ENCODE measurements around the gene UGT2B11.
"Not testable (repeated sequence)": the region's sequence is repeated elsewhere in the genome, so short reads cannot be mapped to it uniquely, and the experiment has no call there.

Gene UGT2B11

GRCh38 chr4:69181519-69182169 lies 32.9 kb downstream of the UGT2B11 start:
- H4K20me1 ChIP-seq (ENCODE audit: control insufficient read depth, insufficient read depth, low read depth, low read length); H3K27ac ChIP-seq (ENCODE audit: low read depth, low read length); H3K27me3 ChIP-seq (ENCODE audit: control insufficient read depth, low read length); H3K9me3 ChIP-seq (ENCODE audit: control insufficient read depth, insufficient read depth, low read length); H3K4me3 ChIP-seq (ENCODE audit: low read length); H3K9me2 ChIP-seq (replicated peaks; ENCODE audit: control insufficient read depth, low read length); H3F3A ChIP-seq (ENCODE audit: control insufficient read depth, insufficient read depth); H3K4me2 ChIP-seq (ENCODE audit: low read length); H3K36me3 ChIP-seq (ENCODE audit: control insufficient read depth, low read length); H3K79me2 ChIP-seq (ENCODE audit: control insufficient read depth, low read length): not testable (repeated sequence)
- peaks cover 28% of the 10 kb centered on the region for H3K4me1 ChIP-seq (ENCODE audit: control insufficient read depth, low read length)

DNA sequence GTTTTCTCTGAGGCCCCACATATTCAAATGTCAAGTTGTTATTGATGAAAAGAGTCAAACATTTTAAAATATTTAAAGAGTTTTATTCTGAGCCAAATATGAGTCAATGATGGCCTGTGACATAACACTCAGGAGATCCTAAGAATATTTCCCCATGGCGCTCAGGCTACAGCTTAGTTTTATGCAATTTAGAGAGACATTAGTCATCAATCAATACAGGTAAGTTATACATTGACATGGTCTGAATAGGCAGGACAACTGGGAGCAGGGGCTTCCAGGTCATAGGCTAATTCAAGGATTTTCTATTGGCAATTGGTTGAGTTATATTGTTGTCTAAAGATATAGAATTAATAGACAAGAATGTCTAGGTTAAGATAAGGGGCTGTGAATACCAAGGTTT lies 34.7 kb downstream of the UGT2B11 start:
- not testable (repeated sequence) for H3K27ac ChIP-seq (ENCODE audit: low read depth, low read length); H4K20me1 ChIP-seq (ENCODE audit: control insufficient read depth, insufficient read depth, low read depth, low read length); H3K4me2 ChIP-seq (ENCODE audit: low read length); H3F3A ChIP-seq (ENCODE audit: control insufficient read depth, insufficient read depth); H3K4me3 ChIP-seq (ENCODE audit: low read length); H3K27me3 ChIP-seq (ENCODE audit: control insufficient read depth, low read length); H3K9me3 ChIP-seq (ENCODE audit: control insufficient read depth, insufficient read depth, low read length); H3K36me3 ChIP-seq (ENCODE audit: control insufficient read depth, low read length); H3K79me2 ChIP-seq (ENCODE audit: control insufficient read depth, low read length); H3K9me2 ChIP-seq (replicated peaks; ENCODE audit: control insufficient read depth, low read length)
- H3K4me1 ChIP-seq (ENCODE audit: control insufficient read depth, low read length): peaks cover 38% of the 10 kb centered on the region

- not testable (repeated sequence) for H4K20me1 ChIP-seq (ENCODE audit: control insufficient read depth, insufficient read depth, low read depth, low read length); H3K36me3 ChIP-seq (ENCODE audit: control insufficient read depth, low read length); H3K79me2 ChIP-seq (ENCODE audit: control insufficient read depth, low read length); H3K9me3 ChIP-seq (ENCODE audit: control insufficient read depth, insufficient read depth, low read length); H3K9me2 ChIP-seq (replicated peaks; ENCODE audit: control insufficient read depth, low read length); H3F3A ChIP-seq (ENCODE audit: control insufficient read depth, insufficient read depth); H3K27me3 ChIP-seq (ENCODE audit: control insufficient read depth, low read length)
- peak overlapping the region; percentile 53 for H3K4me3 ChIP-seq (ENCODE audit: low read length)
- H3K27ac ChIP-seq (ENCODE audit: low read depth, low read length): peak overlapping the region; percentile 64
- H3K4me2 ChIP-seq (ENCODE audit: low read length): peak overlapping the region; percentile 59
- H3K4me1 ChIP-seq (ENCODE audit: control insufficient read depth, low read length): peaks cover 38% of the 10 kb centered on the region
Observed at GRCh38 chr4:69178751-69179205, 35.8 kb downstream of the UGT2B11 start.

DNA sequence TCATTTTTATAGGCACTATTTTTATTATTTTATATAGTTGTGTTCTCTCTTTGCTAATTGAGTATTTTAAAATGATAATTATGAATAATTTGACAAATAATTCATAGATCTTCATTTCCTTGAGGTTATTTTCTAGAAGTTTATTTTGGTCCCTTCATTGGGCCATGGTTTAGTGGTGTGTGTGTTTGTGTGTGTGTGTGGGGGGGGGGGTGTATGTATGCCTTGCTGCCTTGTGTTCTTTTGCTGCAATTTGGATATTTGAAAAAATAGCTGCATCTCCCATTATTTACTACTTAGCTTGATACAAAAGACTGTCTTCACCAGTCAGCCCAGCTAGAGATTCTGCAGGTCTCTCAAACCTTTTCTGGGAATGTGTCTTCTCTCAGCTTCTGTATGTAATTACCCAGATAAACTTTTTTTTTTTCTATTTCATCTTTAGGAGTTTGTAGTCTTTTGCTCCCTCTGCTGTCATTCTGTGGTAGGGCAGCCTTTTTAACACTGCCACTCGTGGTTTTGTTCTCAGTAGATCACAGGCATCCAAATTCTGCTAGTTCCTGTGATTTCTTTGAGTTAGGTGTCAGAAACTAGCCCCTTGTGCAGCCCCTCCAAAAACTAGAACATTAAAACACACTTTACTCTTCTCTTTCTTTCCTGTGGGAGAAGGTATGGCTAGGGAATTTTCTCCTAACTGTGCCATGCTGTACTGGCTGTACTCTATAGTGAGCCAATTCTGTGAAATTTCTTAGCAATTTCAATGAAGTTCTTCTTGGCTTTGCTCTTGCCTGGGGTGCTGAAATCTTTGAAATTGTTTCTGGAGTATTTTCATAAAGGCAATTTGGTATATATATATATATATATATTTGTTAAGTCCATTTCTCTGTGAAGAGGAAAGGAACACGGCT lies 44.1 kb downstream of the UGT2B11 start:
- H3F3A ChIP-seq (ENCODE audit: control insufficient read depth, insufficient read depth); H3K4me1 ChIP-seq (ENCODE audit: control insufficient read depth, low read length); H3K4me2 ChIP-seq (ENCODE audit: low read length); H3K9me2 ChIP-seq (replicated peaks; ENCODE audit: control insufficient read depth, low read length); H4K20me1 ChIP-seq (ENCODE audit: control insufficient read depth, insufficient read depth, low read depth, low read length); H3K9me3 ChIP-seq (ENCODE audit: control insufficient read depth, insufficient read depth, low read length); H3K79me2 ChIP-seq (ENCODE audit: control insufficient read depth, low read length); H3K4me3 ChIP-seq (ENCODE audit: low read length); H3K27me3 ChIP-seq (ENCODE audit: control insufficient read depth, low read length); H3K36me3 ChIP-seq (ENCODE audit: control insufficient read depth, low read length); H3K27ac ChIP-seq (ENCODE audit: low read depth, low read length): not testable (repeated sequence)
- peak; percentile 44 for TF ChIP-seq CTCF (IDR thresholded peaks at IDR 0.05; ENCODE audit: low read depth, low read length, poor library complexity, severe bottlenecking)

DNA sequence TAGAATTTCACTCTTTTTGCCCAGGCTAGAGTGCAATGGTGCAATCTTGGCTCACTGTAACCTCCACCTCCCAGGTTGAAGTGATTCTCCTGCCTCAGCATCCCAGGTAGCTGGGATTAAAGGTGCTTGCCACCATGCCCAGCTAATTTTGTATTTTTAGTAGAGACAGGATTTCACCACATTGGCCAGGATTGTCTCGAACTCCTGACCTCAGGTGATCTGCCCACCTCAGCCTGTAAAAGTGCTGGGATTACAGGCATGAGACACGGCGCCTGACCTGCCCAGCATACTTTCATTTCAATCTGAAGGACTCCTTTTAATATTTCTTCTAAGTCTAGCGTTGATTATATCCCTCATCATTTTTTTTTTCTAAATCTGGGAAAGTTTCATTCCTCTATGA lies 45.4 kb downstream of the UGT2B11 start:
- H4K20me1 ChIP-seq (ENCODE audit: control insufficient read depth, insufficient read depth, low read depth, low read length); H3K36me3 ChIP-seq (ENCODE audit: control insufficient read depth, low read length); H3K79me2 ChIP-seq (ENCODE audit: control insufficient read depth, low read length); H3K4me3 ChIP-seq (ENCODE audit: low read length); H3K9me2 ChIP-seq (replicated peaks; ENCODE audit: control insufficient read depth, low read length); H3K27ac ChIP-seq (ENCODE audit: low read depth, low read length); H3K9me3 ChIP-seq (ENCODE audit: control insufficient read depth, insufficient read depth, low read length); H3K4me2 ChIP-seq (ENCODE audit: low read length); H3F3A ChIP-seq (ENCODE audit: control insufficient read depth, insufficient read depth); H3K4me1 ChIP-seq (ENCODE audit: control insufficient read depth, low read length); H3K27me3 ChIP-seq (ENCODE audit: control insufficient read depth, low read length): not testable (repeated sequence)
